Epithelial cell of proximal tubule (primary cell): ENCODE data around the gene HCFC1R1. TPM values are rescaled to one million over a fixed set of nuclear protein-coding genes. Genes with fewer than 3 reads are reported as not detected.
"Not testable (repeated sequence)": the region's sequence is repeated elsewhere in the genome, so short reads cannot be mapped to it uniquely, and the experiment has no call there.

Experiments
- DNase-seq: peaks from one replicate; pipeline ENCODE4 v3.0.0-alpha.2; 2011; ENCODE audit warnings: low read depth
- H3K4me3 ChIP-seq: 2 replicates; pipeline ENCODE4 v1.5.1; 2011; ENCODE audit warnings: low read depth, mild to moderate bottlenecking, low read length
- CTCF ChIP-seq: conservative IDR thresholded peaks from 2 replicates; pipeline ENCODE4 v1.5.1; 2012; ENCODE audit warnings: low read depth, mild to moderate bottlenecking, low read length
- total RNA-seq: library from RNA; depleted of rRNA; stranded (reverse); fragments of >200 nt; gene quantifications from 2 replicates; pipeline ENCODE4 v1.2.3, GENCODE V29; 2015

Gene HCFC1R1
- total RNA-seq, 1 donor from 2014 or later = 39.0 TPM

- DNase-seq = no peak
- H3K4me3 ChIP-seq = no peak overlapping the region
- TF ChIP-seq CTCF = no peak
These were observed 31.4 kb upstream of the HCFC1R1 start for GRCh38 chr16:3054965-3055733.

- not testable (repeated sequence) for DNase-seq, H3K4me3 ChIP-seq
These were observed 29.6 kb upstream of the HCFC1R1 start for GRCh38 chr16:3053330-3053710.

- not testable (repeated sequence) for DNase-seq, H3K4me3 ChIP-seq
These were observed 29.0 kb upstream of the HCFC1R1 start for GRCh38 chr16:3052571-3053329.

- H3K4me3 ChIP-seq = no peak overlapping the region
- TF ChIP-seq CTCF = no peak
- no peak for DNase-seq
These were observed 27.8 kb upstream of the HCFC1R1 start for GRCh38 chr16:3051494-3051893.

GRCh38 chr16:3051009-3051408 is 27.3 kb upstream of the HCFC1R1 start:
- no peak overlapping the region for H3K4me3 ChIP-seq
- DNase-seq = no peak
- TF ChIP-seq CTCF = no peak

- DNase-seq = no peak
- no peak for TF ChIP-seq CTCF
- no peak overlapping the region for H3K4me3 ChIP-seq
These were observed 26.7 kb upstream of the HCFC1R1 start for GRCh38 chr16:3050487-3050886.

- H3K4me3 ChIP-seq = no peak overlapping the region
- no peak for DNase-seq
- TF ChIP-seq CTCF = no peak
These were observed 26.3 kb upstream of the HCFC1R1 start for GRCh38 chr16:3049921-3050481.

GRCh38 chr16:3047387-3047720 is 23.6 kb upstream of the HCFC1R1 start:
- TF ChIP-seq CTCF = no peak
- DNase-seq = no peak
- no peak overlapping the region for H3K4me3 ChIP-seq
